Stimulated activated naive CD8-positive, alpha-beta T cell treated with anti-CD3 and anti-CD28 coated beads, Interleukin-15, Interleukin-2, amounts not matched to agents 100 U/mL and 50 U/mL, for 24 hours (primary cell): ENCODE data around the gene KLF11.
A peak's percentile ranks its signal among the peaks of the same experiment; 100 is the strongest.
"Not testable (repeated sequence)": the region's sequence is repeated elsewhere in the genome, so short reads cannot be mapped to it uniquely, and the experiment has no call there.

Source experiments
- ATAC-seq: fragments of 150-1000 bp; cut with Tn5 transposase; one replicate; pipeline ENCODE4 v1.10.0; 2021
- DNase-seq: peaks from one replicate; pipeline ENCODE4 v3.0.0; 2021

The KLF11 gene

DNA sequence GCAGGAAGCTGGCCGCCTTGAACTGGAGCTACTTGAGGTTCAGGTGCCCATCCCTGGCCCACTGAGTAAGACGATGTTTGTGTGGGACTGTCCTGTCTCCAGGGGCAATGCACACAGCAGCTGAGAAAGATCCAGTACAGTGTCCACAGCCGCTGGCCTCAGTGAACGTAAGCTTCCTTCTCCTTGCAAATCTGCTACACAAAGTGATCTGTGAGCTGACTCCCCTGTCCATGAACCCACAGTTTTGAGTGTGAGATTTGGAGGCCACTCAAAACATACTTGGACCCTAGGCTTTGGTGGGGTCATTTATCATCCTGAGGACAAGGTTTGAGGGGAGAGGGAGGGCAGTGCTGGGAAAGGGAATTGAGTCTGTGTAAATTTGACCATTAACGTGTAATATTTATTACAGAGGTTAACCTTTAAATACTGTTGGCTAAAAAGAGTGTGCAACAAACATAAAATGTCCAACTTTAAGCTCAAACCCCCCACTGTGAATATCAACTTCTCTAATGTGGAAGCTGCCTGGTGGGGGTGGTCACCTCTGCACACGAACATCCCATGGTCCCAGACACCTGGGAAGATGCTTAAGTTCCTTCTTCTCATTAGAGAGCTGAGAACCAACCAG lies 41.8 kb downstream of the KLF11 start:
- ATAC-seq: no peak
- DNase-seq: no peak

DNA sequence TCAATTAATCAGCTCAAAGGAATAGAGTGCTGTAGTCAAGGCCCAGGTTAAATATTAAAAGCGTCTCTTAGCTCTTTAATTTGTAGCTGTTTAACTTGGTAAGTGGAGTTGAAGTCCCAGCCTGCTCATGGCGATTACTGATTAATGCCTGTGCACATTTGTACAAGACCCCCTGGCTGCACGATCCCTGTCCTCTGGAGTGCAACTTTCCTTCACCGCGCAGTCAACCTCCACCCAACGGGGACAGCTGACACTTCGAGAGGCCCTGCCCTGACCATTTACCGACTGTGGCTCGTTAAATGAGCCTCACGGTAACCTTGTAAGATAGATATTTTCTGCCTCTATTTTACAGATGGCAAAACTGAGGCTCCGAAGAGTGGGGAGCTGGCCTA lies 42.3 kb downstream of the KLF11 start:
- DNase-seq (no peak), ATAC-seq (no peak)

DNA sequence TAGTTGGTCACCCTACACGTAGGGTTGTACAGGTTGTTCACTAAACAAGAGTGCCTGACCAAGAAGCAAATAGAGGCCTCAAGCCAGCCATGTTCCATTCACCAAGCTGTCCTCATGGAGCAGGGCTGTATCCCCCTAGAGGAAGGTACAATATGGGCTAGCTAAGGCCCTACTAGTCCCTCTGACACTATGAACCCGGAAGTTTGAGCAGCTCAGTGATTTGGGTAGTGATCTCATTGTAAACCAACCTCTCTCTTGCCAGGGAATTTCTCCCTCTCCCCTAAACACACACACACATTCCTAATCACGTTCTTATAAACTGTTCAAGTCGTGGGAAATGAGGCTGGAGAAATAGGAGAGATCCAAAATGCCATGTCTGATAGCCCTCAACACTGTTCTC lies 43.6 kb downstream of the KLF11 start:
- no peak for ATAC-seq

DNA sequence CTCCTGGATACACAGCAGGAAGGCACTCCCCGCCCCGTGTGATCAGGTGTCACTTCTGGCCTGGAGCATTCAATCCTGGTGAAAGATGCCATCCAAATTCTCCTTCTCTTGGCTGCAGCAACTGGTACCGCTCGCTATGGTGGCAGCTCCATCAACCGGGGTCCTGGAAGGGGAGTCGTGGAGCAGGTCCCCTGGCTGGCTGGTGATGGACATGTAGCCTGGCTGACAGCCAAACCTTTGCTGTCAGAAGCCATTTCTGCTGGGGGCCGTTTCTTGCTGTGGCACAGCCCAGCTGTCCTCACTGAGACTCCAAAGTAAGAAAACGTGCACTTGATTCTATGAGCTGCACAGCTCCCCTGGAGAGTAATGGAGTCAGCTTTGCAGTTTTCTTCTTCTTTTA lies 44.0 kb downstream of the KLF11 start:
- no peak for DNase-seq

More for the DNA sequence above, 43.6 kb downstream of the KLF11 start:
- no peak for DNase-seq

DNA sequence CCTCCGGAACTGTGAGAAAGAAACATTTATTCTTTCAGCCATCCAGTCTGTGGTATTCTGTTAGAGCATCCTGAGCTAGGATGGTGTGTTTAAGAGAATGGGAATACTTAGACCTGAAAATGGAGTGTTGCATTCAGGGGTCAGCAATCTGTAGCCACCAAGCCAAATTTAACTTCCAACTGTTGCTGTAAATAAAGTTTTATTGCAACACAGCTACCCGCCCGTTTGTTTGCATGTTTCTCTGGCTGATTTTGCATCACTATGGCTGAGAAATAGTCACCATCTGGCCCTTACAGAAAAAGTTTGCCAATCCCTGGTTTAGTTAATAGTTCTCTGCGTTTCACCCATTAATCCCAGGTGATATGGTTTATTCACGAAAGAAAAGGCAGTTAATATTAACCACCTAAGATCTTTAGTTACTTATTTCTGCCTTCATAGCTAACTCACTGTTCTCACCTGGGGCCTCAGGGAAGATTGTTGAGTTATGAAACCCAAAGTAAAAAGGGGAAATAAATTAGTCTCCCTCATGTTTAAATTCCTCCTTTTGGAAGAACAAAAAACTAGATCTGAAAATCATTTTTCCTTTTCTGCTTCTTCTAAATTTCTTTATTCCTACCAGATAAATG lies 46.3 kb downstream of the KLF11 start:
- DNase-seq (no peak), ATAC-seq (no peak)

More for the DNA sequence above, 44.0 kb downstream of the KLF11 start:
- no peak for ATAC-seq

DNA sequence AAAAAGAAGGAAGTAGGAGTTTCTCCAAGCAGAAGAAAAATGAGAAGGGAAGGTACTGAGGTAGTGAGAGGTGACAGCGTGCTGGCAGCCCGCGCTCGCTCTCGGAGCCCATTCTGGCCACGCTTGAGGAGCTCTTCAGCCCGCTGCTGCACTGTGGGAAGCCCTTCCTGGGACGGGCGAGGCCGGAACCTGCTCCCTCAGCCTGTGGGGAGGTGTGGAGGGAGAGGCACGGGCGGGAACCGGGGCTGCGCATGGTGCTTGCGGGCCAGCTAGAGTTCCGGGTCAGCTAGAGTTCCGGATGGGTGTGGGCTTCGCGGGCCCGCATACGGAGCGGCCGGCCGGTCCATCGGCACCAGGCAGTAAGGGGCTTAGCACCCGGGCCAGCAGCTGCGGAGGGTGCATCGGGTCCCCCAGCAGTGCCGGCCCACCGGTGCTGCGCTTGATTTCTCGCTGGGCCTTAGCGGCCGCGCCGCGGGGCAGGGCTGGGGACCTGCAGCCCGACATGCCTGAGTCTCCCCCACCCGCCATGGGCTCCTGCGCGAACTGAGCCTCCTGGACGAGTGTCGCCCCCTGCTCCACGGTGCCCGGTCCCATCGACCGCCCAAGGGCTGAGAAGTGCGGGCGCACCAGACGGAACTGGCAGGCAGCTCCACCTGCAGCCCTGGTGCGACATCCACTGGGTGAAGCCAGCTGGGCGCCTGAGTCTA lies 48.0 kb downstream of the KLF11 start:
- no peak for ATAC-seq

DNA sequence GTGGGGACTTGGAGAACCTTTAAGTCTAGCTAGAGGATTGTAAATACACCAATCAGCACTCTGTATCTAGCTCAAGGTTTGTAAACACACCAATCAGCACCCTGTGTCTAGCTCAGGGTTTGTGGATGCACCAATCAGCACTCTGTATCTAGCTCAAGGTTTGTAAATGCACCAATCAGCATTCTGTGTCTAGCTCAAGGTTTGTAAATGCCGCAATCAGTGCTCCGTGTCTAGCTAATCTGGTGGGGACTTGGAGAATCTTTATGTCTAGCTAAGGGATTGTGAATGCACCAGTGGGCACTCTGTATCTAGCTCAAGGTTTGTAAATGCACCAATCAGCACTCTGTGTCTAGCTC lies 48.5 kb downstream of the KLF11 start:
- ATAC-seq, DNase-seq: not testable (repeated sequence)

More for the DNA sequence above, 48.0 kb downstream of the KLF11 start:
- peak; percentile 24 for DNase-seq

DNA sequence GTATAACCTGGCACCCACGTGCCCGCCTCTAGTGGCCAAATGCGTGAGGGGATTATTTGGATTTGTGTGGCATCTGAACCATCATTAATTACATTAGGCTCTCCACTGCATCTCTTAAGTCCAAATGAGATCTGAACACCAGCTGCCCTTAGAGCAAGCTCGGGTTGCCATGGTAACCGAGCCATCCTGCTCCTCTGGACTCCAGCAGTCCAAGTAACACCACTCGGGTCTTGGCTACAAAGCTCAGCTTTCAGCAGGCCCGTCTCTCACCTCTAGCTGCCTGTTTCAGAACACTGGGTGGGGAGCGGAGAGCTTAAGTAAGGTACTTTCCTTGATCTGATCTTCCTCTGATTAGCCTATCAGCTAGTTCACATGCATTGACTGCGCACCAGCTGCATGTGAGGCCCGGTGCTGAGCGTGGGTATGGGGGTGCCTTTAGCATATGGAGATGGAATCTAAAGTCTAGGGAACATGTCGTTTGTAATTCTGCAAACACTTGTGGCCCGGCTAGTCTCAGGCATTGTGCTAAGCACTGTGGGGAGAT lies 51.0 kb downstream of the KLF11 start:
- ATAC-seq (no peak), DNase-seq (no peak)

DNA sequence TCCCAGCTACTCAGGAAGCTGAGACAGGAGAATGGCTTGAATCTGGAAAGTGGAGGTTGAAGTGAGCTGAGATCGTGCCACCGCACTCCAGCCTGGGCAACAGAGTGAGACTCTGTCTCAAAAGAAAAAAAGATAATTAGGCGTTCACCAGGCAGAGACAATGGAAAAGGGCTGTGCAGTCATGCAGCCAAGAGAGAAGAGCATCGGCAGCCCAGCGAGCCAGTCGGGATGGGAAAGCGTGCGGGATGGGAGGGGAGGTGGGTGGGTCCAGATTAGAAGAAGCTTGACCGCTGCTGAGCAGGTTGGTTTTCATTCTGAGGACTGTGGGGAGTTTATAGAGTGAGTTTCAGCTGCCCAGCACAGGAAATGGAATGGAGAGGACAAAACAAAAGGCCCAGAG lies 51.8 kb downstream of the KLF11 start:
- DNase-seq (no peak), ATAC-seq (no peak)

DNA sequence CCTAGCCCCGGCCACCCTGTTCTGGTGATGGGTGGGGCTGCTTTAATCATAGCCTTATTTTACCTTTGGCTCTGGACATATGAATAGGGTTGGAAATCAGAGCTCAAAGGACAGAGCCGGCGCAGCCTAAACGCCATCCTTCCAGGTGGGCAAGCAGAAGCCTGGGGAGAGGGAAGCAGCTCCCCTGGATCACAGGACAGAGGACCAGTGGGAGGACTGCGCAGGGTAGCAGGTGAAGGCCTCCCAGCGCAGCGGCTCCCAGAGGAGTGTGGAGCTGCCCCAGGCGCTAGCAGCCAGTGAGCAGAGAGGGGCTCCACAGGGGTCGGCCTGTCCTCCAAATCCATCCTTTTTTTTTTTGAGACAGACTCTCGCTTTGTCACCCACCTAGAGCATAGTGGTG lies 53.3 kb downstream of the KLF11 start:
- peak; percentile 20 for ATAC-seq
- no peak for DNase-seq

DNA sequence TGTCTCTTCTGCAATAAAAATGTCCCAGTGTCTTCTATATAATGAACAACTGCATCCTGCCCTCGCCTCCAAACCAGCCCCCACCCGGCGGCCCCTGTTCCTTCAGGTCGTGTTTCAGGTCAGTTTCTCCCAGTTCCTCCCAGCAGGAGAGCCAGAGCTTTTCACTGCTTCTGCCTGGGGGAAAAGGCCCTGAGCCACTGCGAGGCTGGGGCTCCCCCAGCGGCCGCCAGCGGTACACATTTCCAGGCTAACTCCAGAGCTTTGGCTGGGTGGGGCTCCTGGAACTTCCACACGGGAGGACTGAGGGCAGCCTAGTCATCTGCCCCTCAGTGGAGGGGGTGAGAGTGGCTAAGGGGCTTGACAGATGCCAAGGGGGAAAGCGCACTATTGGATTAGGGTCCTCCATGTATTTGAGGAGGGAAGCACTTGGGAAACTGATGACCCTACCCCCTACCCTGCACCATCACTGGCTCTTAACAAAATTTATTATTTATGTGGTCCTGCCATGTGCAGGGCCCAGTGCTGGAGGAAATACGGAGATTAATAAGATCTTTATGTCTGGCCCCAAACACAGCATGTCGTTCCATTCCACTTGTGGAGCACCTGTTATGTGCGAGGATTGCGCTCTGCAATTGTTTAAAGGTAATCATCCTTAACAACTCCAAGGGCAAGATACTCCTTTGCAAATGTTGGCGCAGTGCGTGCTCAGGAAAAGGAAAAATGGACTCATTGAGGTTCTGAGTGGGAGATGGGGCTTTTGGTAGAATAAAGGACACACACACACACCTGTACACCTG lies 54.2 kb downstream of the KLF11 start:
- DNase-seq (peak; percentile 58), ATAC-seq (peak; percentile 72)

DNA sequence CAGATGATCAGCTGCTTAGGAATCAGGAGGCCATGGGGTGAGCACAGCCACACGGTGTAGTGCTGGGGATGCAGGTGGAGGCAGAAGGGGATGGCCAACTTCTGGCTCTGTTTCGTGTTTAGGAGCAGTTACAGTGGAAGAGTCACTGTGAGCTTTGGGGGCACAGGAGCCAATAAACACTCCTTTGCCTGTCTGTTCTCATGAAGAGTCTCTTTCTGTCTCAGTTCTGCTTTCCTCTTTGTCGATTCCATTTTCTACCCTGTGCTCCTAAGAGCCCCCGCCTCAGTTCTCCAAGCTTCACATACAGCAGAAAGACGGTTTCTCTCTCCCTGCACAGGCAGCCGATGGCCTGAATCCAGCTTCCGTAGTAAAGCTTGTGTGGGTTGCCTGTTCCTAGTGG lies 58.1 kb downstream of the KLF11 start:
- no peak for ATAC-seq
- DNase-seq: no peak

DNA sequence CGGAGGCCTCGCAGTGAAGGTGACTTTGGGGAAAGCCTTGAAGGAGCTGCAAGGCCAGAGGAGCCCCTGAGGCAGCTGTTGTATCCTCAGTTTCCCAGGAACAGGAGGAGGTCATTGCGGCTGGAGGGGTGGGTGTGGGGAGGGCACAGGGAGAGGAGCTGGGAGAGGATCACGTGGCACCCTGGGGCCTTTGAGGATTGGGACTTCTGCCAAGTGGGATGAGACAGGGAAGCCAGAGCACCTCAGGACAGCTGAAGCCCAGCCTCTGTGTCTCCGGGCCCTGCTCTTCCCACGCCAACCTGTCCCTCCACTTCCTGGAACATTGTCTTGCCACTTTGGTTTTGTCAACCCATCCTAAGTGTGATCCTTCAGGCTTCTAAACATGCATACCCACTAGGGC lies 59.8 kb downstream of the KLF11 start:
- ATAC-seq (no peak), DNase-seq (no peak)
